Mesendoderm (in vitro differentiated cells): ENCODE data around the gene CATSPER3.
A peak's percentile ranks its signal among the peaks of the same experiment; 100 is the strongest.

Experiments
- DNase-seq: peaks from one replicate; pipeline ENCODE4 v3.0.0; 2013
- H2AK5ac ChIP-seq: 2 replicates; pipeline ENCODE4 v1.6.1; 2013; ENCODE audit warnings: low read length, inconsistent platforms
- H2BK120ac ChIP-seq: 2 replicates; pipeline ENCODE4 v1.6.1; 2013; ENCODE audit warnings: low read depth, mild to moderate bottlenecking, low read length, moderate library complexity, mixed read lengths
- H2BK15ac ChIP-seq: replicated peaks from 2 replicates; pipeline ENCODE4 v1.6.1; 2013; ENCODE audit warnings: low read depth, mild to moderate bottlenecking, moderate library complexity
- H2BK5ac ChIP-seq: 2 replicates; pipeline ENCODE4 v1.6.1; 2013; ENCODE audit warnings: low read length, inconsistent platforms
- H3K18ac ChIP-seq: 2 replicates; pipeline ENCODE4 v1.6.1; 2013; ENCODE audit warnings: mild to moderate bottlenecking, low read length, mixed read lengths
- H3K23ac ChIP-seq: one replicate; pipeline ENCODE4 v1.6.1; 2013; ENCODE audit warnings: low read length
- H3K27ac ChIP-seq: 2 replicates; pipeline ENCODE4 v1.5.1; 2013; ENCODE audit warnings: low read depth, mild to moderate bottlenecking, inconsistent platforms, low read length, moderate library complexity
- H3K27me3 ChIP-seq: 2 replicates; pipeline ENCODE4 v1.6.1; 2013; ENCODE audit warnings: low read length, control low read depth, mild to moderate bottlenecking, inconsistent platforms; ENCODE audit not compliant: insufficient read depth, poor library complexity
- H3K36me3 ChIP-seq: 2 replicates; pipeline ENCODE4 v1.6.1; 2013; ENCODE audit warnings: low read length, inconsistent platforms; ENCODE audit not compliant: control insufficient read depth, insufficient read depth
- H3K4ac ChIP-seq: one replicate; pipeline ENCODE4 v1.6.1; 2013; ENCODE audit warnings: low read depth, mild to moderate bottlenecking, low read length, moderate library complexity
- H3K4me1 ChIP-seq: 2 replicates; pipeline ENCODE4 v1.6.1; 2013; ENCODE audit warnings: low read depth, low read length, inconsistent platforms; ENCODE audit not compliant: control insufficient read depth
- H3K4me2 ChIP-seq: 2 replicates; pipeline ENCODE4 v1.6.1; 2013; ENCODE audit warnings: low read length
- H3K4me3 ChIP-seq: 2 replicates; pipeline ENCODE4 v1.5.1; 2013; ENCODE audit warnings: mild to moderate bottlenecking, low read length
- H3K56ac ChIP-seq: one replicate; pipeline ENCODE4 v1.6.1; 2013; ENCODE audit warnings: low read length
- H3K79me1 ChIP-seq: 2 replicates; pipeline ENCODE4 v1.6.1; 2013; ENCODE audit warnings: low read length, inconsistent platforms
- H3K79me2 ChIP-seq: 2 replicates; pipeline ENCODE4 v1.6.1; 2013; ENCODE audit warnings: mild to moderate bottlenecking, low read length; ENCODE audit not compliant: control insufficient read depth, insufficient read depth
- H3K9ac ChIP-seq: 2 replicates; pipeline ENCODE4 v1.6.1; 2013; ENCODE audit warnings: low read length, inconsistent platforms
- H4K5ac ChIP-seq: one replicate; pipeline ENCODE4 v1.6.1; 2013; ENCODE audit warnings: low read length
- H4K8ac ChIP-seq: one replicate; pipeline ENCODE4 v1.6.1; 2013; ENCODE audit warnings: low read depth, mild to moderate bottlenecking, control low read depth, low read length, moderate library complexity
- WGBS: extraction: QIAGEN DNeasy Blood & Tissue Kit; methylation state at CpG from one replicate; pipeline ENCODE4 v1.1.7; 2013; ENCODE audit warnings: low lambda C conversion rate, missing lambda C conversion rate; ENCODE audit not compliant: insufficient coverage; ENCODE audit errors: extremely low coverage; 5-methylcytosine and 5-hydroxymethylcytosine counted together

Gene CATSPER3

DNA sequence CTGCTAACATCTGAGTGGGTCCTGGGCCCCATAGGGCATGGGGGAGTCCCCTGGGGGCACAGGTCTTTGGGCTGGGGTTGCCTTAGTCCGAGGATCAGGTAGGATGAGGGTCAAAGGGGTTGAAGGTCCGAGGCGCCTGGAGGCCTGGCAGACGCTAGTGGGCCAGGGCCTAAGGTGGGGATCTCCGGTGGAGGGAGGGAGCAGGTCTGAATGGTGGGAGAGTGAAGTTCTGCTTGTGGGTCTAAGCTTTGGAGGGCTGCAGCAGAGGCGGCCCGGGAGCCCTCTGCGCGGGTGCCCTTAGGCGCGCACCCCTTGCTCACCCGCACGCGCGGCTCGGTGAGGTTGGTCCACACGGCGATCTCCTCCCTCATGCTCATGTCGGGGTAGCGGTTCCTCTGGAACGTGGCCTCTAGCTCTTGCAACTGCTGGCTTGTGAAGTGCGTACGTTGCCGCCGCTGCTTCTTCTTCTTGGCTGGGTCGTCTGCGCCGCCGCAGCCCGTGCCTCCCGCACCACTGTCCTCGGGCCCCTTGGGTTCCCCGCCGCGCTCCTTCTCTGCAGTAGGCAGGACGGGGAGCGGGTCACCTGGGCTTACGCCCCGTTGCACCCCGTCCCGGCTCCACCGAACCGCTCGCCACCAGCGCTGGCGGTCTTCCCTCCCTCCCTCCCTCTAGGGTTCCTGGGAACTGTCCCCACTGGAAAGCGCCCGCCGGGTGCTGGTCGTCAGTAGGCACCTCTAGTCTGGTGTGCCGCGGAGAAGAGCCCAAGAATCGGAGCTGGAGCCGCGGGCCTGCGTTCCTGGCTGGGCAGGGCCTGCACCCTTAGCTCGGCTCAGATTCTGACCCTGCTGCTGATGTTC, 63.5 kb downstream of the CATSPER3 start:
- Histone ChIP-seq H3K4me3 (peak overlapping the region; percentile 4), H3K4ac (no peak overlapping the region), H4K5ac (no peak overlapping the region), H3K79me1 (no peaks in the 10 kb centered on the region), H3K36me3 (no peaks in the 10 kb centered on the region), H3K56ac (peak overlapping the region; percentile 81), H3K18ac (peak overlapping the region; percentile 34), H3K79me2 (no peaks in the 10 kb centered on the region), H3K4me1 (no peaks in the 10 kb centered on the region), H4K8ac (no peak overlapping the region), H3K27me3 (peaks cover 48% of the 10 kb centered on the region), H2BK5ac (no peak overlapping the region), H2AK5ac (no peak overlapping the region), H3K23ac (peak overlapping the region; percentile 32), H3K27ac (no peak overlapping the region), H3K9ac (peak overlapping the region; percentile 49), H3K4me2 (peak overlapping the region; percentile 92), H2BK120ac (no peak overlapping the region), H2BK15ac (no peak overlapping the region)
- no CpG with 5 or more reads among the region's 57 CpGs for WGBS
- peak; percentile 92 for DNase-seq

DNA sequence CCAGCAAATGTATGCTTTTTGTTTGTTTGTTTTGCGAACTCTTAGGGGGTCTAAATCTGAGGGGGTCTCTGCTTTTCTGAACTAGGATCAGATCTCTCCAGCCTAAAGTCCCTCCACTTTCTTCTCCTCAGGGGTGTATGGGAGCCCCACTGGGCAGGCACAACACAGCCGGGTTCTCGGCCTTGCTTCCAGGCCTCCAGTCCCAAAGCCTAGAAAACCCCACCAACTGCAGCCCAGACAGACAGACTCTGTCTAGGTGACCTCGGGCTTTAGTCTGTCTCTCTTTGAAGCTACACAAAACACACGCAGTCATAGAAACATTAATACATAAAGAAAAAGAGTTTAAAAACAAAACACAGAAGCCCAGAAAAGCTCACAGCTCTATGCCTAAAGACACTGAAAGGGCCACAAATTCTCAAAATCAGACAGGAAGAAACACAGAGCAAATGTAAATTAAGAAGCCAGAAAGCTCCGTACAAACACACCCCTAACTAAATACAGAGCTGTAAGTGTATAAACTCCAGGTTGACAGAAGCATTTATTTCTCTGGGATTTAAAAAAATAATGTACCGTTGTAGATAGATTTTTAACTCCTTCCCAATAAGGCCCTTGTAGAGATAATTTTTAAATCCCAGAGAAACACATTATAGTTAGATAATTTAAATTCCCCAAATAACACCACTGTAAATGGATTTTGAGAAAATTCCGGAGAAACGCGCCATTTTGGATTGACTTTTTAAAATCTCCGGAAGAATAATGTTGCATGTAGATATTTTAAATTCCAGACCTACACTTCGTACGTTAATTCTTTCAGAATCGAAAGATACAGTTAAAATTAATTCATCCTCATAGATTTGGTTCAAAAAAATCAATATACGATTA, 64.3 kb downstream of the CATSPER3 start:
- Histone ChIP-seq H4K5ac (no peak overlapping the region), H4K8ac (no peak overlapping the region), H3K9ac (peak overlapping the region; percentile 44), H2BK120ac (no peak overlapping the region), H3K79me2 (no peaks in the 10 kb centered on the region), H3K56ac (peak overlapping the region; percentile 81), H3K4me1 (no peaks in the 10 kb centered on the region), H3K27me3 (peaks cover 53% of the 10 kb centered on the region), H3K4ac (no peak overlapping the region), H3K27ac (no peak overlapping the region), H3K36me3 (no peaks in the 10 kb centered on the region), H3K18ac (no peak overlapping the region), H3K4me3 (no peak overlapping the region), H2BK15ac (no peak overlapping the region), H3K79me1 (no peaks in the 10 kb centered on the region), H2AK5ac (no peak overlapping the region), H2BK5ac (no peak overlapping the region), H3K23ac (no peak overlapping the region), H3K4me2 (peak overlapping the region; percentile 92)
- no peak for DNase-seq
- WGBS = no CpG with 5 or more reads among the region's 15 CpGs

DNA sequence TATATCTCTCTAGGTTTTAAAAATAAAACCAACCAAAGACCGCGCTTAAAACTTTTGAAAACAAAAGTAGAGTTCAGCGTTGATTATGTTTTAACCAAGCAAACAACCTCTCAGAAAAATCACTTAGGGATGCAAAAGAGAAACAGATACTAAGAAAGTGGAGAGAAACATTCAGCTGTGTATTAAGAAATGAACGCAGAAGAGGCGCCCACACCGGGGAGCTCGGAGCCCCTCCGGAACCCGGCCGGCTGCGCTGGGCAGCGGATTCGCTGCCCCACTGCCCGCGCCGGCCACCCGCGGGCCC, 64.9 kb downstream of the CATSPER3 start:
- WGBS = no CpG with 5 or more reads among the region's 18 CpGs
- no peak overlapping the region for H3K27ac ChIP-seq
- H3K18ac ChIP-seq = peak overlapping the region; percentile 16
- no peak overlapping the region for H2AK5ac ChIP-seq
- no peaks in the 10 kb centered on the region for H3K79me2 ChIP-seq
- no peak overlapping the region for H4K5ac ChIP-seq
- no peak overlapping the region for H3K4me3 ChIP-seq
- H2BK120ac ChIP-seq = no peak overlapping the region
- H3K56ac ChIP-seq = peak overlapping the region; percentile 86
- H3K23ac ChIP-seq = no peak overlapping the region
- no peak overlapping the region for H2BK5ac ChIP-seq
- H3K4me1 ChIP-seq = no peaks in the 10 kb centered on the region
- no peak overlapping the region for H2BK15ac ChIP-seq
- H3K4ac ChIP-seq = no peak overlapping the region
- DNase-seq = no peak
- H3K9ac ChIP-seq = peak overlapping the region; percentile 61
- peaks cover 53% of the 10 kb centered on the region for H3K27me3 ChIP-seq
- no peak overlapping the region for H4K8ac ChIP-seq
- H3K4me2 ChIP-seq = peak overlapping the region; percentile 95
- H3K36me3 ChIP-seq = no peaks in the 10 kb centered on the region
- no peaks in the 10 kb centered on the region for H3K79me1 ChIP-seq

DNA sequence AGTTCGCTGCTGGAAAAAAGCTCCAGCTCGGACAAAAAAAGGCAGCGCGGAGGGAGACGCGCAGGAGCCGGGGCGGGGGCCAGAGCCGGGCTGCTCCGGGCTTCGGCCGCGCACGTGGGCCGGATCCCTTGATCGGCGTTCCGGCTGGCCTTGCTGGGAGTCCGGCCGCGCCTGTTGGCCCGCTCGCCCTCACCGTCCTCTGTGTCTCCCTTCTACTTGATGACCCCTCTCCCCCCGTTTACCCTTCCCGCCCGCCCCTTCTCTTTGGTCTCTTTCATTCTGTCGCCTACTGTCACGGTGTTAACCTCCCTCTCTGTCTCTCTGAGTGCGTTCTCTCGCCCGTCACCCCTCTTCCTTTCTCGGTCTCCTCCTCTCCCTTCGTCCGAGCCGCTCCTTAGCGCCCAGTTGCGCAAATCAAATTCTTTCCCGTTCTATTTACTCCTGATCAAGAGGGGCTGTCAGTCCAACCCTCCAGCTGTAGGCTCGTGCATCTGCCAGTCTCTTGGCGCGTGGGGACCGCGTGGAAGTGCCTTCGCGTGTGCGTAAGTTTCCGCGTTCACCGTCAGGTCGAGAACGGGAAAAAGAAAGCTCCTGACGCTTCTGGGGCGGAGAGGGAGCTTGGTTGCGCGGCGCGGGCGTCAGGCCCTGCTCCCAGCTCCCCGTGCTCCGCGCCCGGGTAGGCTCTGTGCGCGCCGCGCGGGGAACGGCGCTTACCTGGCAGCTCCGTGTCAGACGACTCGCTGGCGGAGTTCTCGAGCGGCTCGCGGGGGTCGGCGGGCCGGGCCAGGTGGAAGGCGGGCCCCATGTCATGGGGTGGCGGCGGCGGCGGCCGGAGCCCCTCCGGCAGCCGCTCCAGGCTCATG, 65.5 kb downstream of the CATSPER3 start:
- no peak overlapping the region for H2AK5ac ChIP-seq
- H3K56ac ChIP-seq = peak overlapping the region; percentile 86
- H2BK5ac ChIP-seq = no peak overlapping the region
- H3K36me3 ChIP-seq = no peaks in the 10 kb centered on the region
- peak overlapping the region; percentile 82 for H3K18ac ChIP-seq
- H3K27ac ChIP-seq = peak overlapping the region; percentile 10
- no peak overlapping the region for H4K8ac ChIP-seq
- H3K9ac ChIP-seq = peak overlapping the region; percentile 61
- H3K4ac ChIP-seq = no peak overlapping the region
- peaks cover 53% of the 10 kb centered on the region for H3K27me3 ChIP-seq
- peak overlapping the region; percentile 95 for H3K4me2 ChIP-seq
- WGBS = no CpG with 5 or more reads among the region's 89 CpGs
- no peak overlapping the region for H3K23ac ChIP-seq
- peak; percentile 72 for DNase-seq
- no peak overlapping the region for H2BK120ac ChIP-seq
- H2BK15ac ChIP-seq = no peak overlapping the region
- H3K4me1 ChIP-seq = no peaks in the 10 kb centered on the region
- peak overlapping the region; percentile 7 for H3K4me3 ChIP-seq
- H3K79me1 ChIP-seq = no peaks in the 10 kb centered on the region
- H3K79me2 ChIP-seq = no peaks in the 10 kb centered on the region
- no peak overlapping the region for H4K5ac ChIP-seq

DNA sequence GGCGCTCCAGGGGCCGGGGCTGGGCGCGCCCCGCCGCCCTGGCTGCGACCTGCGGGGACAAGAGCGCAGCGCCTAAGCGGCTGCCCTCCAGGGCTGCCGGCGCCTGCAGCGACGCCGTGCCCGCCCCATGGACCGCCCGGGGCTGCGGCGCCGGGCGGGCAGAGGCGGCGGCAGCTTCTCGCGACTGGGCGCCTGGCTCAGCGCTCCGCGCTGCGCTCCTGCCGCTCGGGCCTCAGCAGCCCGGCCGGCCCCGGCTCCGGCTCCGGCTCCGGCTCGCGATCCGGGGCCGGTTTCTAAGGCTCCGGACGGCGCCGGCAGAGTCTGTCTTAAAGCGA, 66.2 kb downstream of the CATSPER3 start, which contains the start of gene PITX1:
TSS of gene PITX1 (minus strand) at position 328 of the 335 bp plus-strand sequence. CDS start 347 bp downstream, outside the sequence.
- H3K56ac ChIP-seq = peak within 1 kb of the TSS; percentile 86
- peak within 1 kb of the TSS; percentile 83 for H3K23ac ChIP-seq
- H3K4me2 ChIP-seq = peak within 1 kb of the TSS; percentile 95
- WGBS = no CpG with 5 or more reads among the region's 49 CpGs
- peak within 1 kb of the TSS; percentile 61 for H3K9ac ChIP-seq
- H2AK5ac ChIP-seq = no peak within 1 kb of the TSS
- no peak within 1 kb of the TSS for H2BK5ac ChIP-seq
- peak within 1 kb of the TSS; percentile 7 for H3K4me3 ChIP-seq
- H3K27ac ChIP-seq = peak within 1 kb of the TSS; percentile 35
- no peak within 1 kb of the TSS for H2BK15ac ChIP-seq
- no peak within 1 kb of the TSS for H3K4ac ChIP-seq
- no peaks in the 10 kb centered on the region for H3K36me3 ChIP-seq
- no peaks in the 10 kb centered on the region for H3K79me1 ChIP-seq
- DNase-seq = no peak
- no peak within 1 kb of the TSS for H4K5ac ChIP-seq
- H3K18ac ChIP-seq = peak within 1 kb of the TSS; percentile 82
- H3K79me2 ChIP-seq = no peaks in the 10 kb centered on the region
- H3K27me3 ChIP-seq = peaks cover 53% of the 10 kb centered on the region
- no peak within 1 kb of the TSS for H2BK120ac ChIP-seq
- H3K4me1 ChIP-seq = no peaks in the 10 kb centered on the region
- H4K8ac ChIP-seq = no peak within 1 kb of the TSS
